Measurements from ENCODE around the gene SLC9A4.

GRCh38 chr2:102502576-102502975, 29.6 kb downstream of the SLC9A4 start:
- TF ChIP-seq CTCF (IDR thresholded peaks at IDR 0.05; ENCODE audit: low read depth, low read length, poor library complexity, severe bottlenecking) (no peak), EZH2phosphoT487 (IDR thresholded peaks at IDR 0.05; ENCODE audit: borderline replicate concordance, low read length) (no peak)
